ENCODE data around the gene RASD1. TPM values are rescaled to one million over a fixed set of nuclear protein-coding genes. Genes with fewer than 3 reads are reported as not detected.

RASD1 gene
- total and polyA plus RNA-seq, 11 donors, result 1.5 to 79.2 (median 17.5) TPM

DNA sequence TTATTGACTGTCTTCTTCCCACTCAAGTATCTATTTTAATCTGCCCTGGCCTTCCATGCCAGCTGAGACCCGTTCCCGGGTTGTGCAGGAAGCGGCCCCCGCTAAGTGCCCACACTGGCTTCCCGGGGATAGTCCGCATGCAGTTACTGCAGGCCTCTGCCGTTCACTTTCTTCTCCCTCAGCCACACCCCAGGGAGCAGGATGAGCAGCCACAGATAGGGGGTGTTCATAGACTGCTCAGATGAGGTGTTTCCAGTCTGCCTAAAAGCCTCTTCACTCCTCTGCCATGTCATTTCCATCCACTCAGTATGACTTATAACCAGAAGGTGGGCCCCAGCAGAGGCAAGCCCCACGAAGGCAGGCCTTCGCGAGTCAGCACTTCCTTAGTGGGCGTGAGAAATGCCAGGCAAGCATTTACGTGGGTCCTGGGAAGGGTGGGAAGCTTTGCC is 11.7 kb downstream of the RASD1 start:
- no peaks in the 10 kb centered on the region for H3K27me3 ChIP-seq
- no peak for TF ChIP-seq POLR2A (IDR thresholded peaks at IDR 0.05)
- TF ChIP-seq, protein P1, sequence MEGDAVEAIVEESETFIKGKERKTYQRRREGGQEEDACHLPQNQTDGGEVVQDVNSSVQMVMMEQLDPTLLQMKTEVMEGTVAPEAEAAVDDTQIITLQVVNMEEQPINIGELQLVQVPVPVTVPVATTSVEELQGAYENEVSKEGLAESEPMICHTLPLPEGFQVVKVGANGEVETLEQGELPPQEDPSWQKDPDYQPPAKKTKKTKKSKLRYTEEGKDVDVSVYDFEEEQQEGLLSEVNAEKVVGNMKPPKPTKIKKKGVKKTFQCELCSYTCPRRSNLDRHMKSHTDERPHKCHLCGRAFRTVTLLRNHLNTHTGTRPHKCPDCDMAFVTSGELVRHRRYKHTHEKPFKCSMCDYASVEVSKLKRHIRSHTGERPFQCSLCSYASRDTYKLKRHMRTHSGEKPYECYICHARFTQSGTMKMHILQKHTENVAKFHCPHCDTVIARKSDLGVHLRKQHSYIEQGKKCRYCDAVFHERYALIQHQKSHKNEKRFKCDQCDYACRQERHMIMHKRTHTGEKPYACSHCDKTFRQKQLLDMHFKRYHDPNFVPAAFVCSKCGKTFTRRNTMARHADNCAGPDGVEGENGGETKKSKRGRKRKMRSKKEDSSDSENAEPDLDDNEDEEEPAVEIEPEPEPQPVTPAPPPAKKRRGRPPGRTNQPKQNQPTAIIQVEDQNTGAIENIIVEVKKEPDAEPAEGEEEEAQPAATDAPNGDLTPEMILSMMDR (IDR thresholded peaks at IDR 0.05), result no peak
- ATAC-seq (peak; percentile 35 to 57 (median 45)), DNase-seq (no peak)
- peaks cover 0 to 75% (median 28%) of the 10 kb centered on the region in 12 donors for H3K4me1 ChIP-seq
- WGBS, 4 donors, result 43 to 53% (median 47%) methylated on average over 12 of the region's 12 CpGs
- no peaks in the 10 kb centered on the region for H3K9me3 ChIP-seq
- H3K4me3 ChIP-seq, result no peak overlapping the region
- peak overlapping the region in 7 of 12 donors; percentile 9 to 66 (median 21) for H3K27ac ChIP-seq
- intact Hi-C loops (cut with DNase I), result no loop called here
- H3K36me3 ChIP-seq, result peaks cover 0 to 42% (median 27%) of the 10 kb centered on the region in 9 donors

DNA sequence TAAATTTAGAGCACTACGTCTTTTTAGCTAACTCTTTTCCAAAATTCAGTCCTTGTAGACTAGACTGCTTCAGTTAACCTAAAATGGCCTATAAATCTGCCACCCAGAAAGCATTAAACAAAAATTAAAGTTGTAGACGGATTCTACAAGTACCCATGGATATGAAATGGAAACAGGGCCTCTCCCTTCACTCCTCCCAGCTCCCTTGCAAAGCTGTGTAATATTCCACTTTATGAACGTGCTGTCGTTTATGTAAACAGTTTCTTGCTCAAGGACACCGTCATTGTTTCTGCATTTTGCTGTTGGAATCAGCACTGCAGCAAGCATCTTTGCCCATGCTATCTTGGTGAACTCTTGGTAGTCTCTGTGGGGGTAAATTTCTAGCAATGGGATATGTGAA is 14.3 kb downstream of the RASD1 start:
- TF ChIP-seq, protein P1 (IDR thresholded peaks at IDR 0.05), result no peak
- no peak for TF ChIP-seq POLR2A (IDR thresholded peaks at IDR 0.05)
- ATAC-seq (no peak), DNase-seq (no peak)
- 43 to 56% (median 50%) methylated on average over 5 of the region's 5 CpGs for WGBS, 4 donors
- peak overlapping the region in 4 of 12 donors; percentile 8 to 60 (median 17) for H3K27ac ChIP-seq
- H3K27me3 ChIP-seq, result no peaks in the 10 kb centered on the region
- H3K9me3 ChIP-seq, result no peaks in the 10 kb centered on the region
- intact Hi-C loops (cut with DNase I), result no loop called here
- no peak overlapping the region for H3K4me3 ChIP-seq
- peaks cover 0 to 88% (median 46%) of the 10 kb centered on the region in 12 donors for H3K4me1 ChIP-seq
- H3K36me3 ChIP-seq, result peaks cover 0 to 23% (median 5%) of the 10 kb centered on the region in 9 donors

GRCh38 chr17:17480593-17481148 is 15.5 kb downstream of the RASD1 start:
- no peak for ATAC-seq
- peaks cover 0 to 21% (median 0%) of the 10 kb centered on the region in 9 donors for H3K36me3 ChIP-seq
- 56 to 66% (median 58%) methylated on average over 6 of the region's 6 CpGs for WGBS, 4 donors
- peaks cover 0 to 83% (median 48%) of the 10 kb centered on the region in 12 donors for H3K4me1 ChIP-seq
- no peaks in the 10 kb centered on the region for H3K9me3 ChIP-seq
- peak overlapping the region in 3 of 12 donors; percentile 16 to 60 (median 37) for H3K27ac ChIP-seq
- TF ChIP-seq, protein P1 (IDR thresholded peaks at IDR 0.05), result no peak
- no peak for TF ChIP-seq POLR2A (IDR thresholded peaks at IDR 0.05)
- H3K4me3 ChIP-seq, result no peak overlapping the region
- H3K27me3 ChIP-seq, result no peaks in the 10 kb centered on the region
- no peak for DNase-seq
- intact Hi-C loops (cut with DNase I), result no loop called here

DNA sequence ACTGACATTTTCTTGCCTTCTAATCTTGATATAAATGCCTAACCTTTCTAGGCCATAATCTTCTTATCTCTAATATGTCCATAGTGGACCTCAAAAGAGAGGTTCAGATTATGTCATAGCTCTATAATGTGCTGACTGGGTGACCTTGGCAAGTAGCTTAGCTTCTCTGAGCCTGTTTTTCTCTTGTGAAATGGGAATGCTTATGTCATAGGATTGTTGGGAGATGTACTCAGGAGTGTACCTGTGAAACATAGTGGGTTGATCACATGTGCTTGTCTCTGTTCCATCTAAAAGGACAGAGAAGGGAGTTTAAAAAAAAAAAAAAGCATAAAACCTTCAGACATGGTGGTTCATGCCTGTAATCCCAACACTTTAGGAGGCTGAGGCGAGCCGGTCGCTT is 17.0 kb downstream of the RASD1 start:
- DNase-seq (no peak), ATAC-seq (no peak)
- H3K9me3 ChIP-seq, result no peaks in the 10 kb centered on the region
- intact Hi-C loops (cut with DNase I), result loop anchor here in 1 of 10 donors (5.0 kb wide), 2 partner anchors 52 to 122 kb away; no protein-coding TSS in a partner anchor
- 89 to 96% (median 93%) methylated on average over 3 of the region's 3 CpGs for WGBS, 4 donors
- TF ChIP-seq POLR2A (IDR thresholded peaks at IDR 0.05), result no peak
- TF ChIP-seq, protein P1 (IDR thresholded peaks at IDR 0.05), result no peak
- peak overlapping the region in 2 of 12 donors; percentile 74 to 86 for H3K4me3 ChIP-seq
- H3K27ac ChIP-seq, result peak overlapping the region in 2 of 12 donors; percentile 60 to 98
- peaks cover 0 to 19% (median 0%) of the 10 kb centered on the region in 9 donors for H3K36me3 ChIP-seq
- peaks cover 0 to 69% (median 48%) of the 10 kb centered on the region in 12 donors for H3K4me1 ChIP-seq
- no peaks in the 10 kb centered on the region for H3K27me3 ChIP-seq
